ENCODE measurements around the gene RAD54L2.

DNA sequence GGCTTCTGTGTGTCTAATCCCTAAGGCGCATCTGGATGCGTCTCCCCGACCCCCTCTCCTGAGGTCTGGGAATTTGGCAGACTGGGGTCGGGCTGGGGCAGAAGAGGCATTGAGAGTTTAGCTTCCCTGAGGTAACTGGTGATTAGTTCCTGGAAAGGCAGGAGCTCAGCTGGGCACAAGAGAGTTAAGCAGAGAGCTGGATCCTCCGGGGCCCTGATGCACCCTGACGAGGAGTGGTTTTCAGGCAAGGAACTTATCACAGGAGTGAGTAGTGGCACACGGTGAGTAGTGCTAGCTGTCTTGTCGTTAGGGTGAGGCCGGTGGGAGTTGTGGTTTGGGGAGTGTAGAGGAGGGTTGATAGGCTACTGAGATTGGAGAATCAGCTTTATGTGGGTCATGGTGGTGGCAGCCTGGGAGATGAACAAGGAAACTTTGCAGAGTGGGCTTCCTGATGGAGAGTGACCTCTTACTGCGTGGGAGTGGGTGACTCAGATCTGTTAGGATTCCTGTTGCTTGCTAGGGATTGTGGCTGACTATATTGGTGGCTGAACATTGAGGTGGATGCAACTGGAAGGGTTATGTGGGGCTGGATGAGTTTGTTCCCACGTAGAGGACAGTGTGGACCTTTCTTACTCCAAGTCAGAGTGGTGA lies 897 bp downstream of the RAD54L2 start:
- TF ChIP-seq CTCF (tag by site-specific recombination; IDR thresholded peaks at IDR 0.05) = no peak
- TF ChIP-seq, protein P1, sequence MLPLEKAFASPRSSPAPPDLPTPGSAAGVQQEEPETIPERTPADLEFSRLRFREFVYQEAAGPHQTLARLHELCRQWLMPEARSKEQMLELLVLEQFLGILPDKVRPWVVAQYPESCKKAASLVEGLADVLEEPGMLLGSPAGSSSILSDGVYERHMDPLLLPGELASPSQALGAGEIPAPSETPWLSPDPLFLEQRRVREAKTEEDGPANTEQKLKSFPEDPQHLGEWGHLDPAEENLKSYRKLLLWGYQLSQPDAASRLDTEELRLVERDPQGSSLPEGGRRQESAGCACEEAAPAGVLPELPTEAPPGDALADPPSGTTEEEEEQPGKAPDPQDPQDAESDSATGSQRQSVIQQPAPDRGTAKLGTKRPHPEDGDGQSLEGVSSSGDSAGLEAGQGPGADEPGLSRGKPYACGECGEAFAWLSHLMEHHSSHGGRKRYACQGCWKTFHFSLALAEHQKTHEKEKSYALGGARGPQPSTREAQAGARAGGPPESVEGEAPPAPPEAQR (tag by site-specific recombination; IDR thresholded peaks at IDR 0.05) = no peak
- TF ChIP-seq ZNF223 (tag by site-specific recombination; IDR thresholded peaks at IDR 0.05) = no peak
- TF ChIP-seq ZNF843 (tag by site-specific recombination; IDR thresholded peaks at IDR 0.05) = no peak
- TF ChIP-seq SP2 (tag by site-specific recombination; IDR thresholded peaks at IDR 0.05) = no peak
- no peak for TF ChIP-seq PBX3 (CRISPR knock-in tag; IDR thresholded peaks at IDR 0.05)
- no peak for TF ChIP-seq ZNF530 (tag by site-specific recombination; IDR thresholded peaks at IDR 0.05; ENCODE audit: low read depth)
- TF ChIP-seq ZNF830 (tag by site-specific recombination; IDR thresholded peaks at IDR 0.05; ENCODE audit: low read depth) = no peak

Data from HEK293 (cell line).